Measurements from ENCODE around the gene SAMD4A.
A peak's percentile ranks its signal among the peaks of the same experiment; 100 is the strongest.

SAMD4A gene

GRCh38 chr14:54629635-54630360 lies 62.9 kb downstream of the SAMD4A start:
- FAIRE-seq (no peak), DNase-seq (ENCODE audit: low spot score) (no peak)

- FAIRE-seq: peak; percentile 53
- DNase-seq (ENCODE audit: low spot score): no peak
Measured at GRCh38 chr14:54631016-54631415, 64.1 kb downstream of the SAMD4A start.

- DNase-seq (ENCODE audit: low spot score): no peak
Measured at GRCh38 chr14:54632452-54632851, 65.5 kb downstream of the SAMD4A start.

DNA sequence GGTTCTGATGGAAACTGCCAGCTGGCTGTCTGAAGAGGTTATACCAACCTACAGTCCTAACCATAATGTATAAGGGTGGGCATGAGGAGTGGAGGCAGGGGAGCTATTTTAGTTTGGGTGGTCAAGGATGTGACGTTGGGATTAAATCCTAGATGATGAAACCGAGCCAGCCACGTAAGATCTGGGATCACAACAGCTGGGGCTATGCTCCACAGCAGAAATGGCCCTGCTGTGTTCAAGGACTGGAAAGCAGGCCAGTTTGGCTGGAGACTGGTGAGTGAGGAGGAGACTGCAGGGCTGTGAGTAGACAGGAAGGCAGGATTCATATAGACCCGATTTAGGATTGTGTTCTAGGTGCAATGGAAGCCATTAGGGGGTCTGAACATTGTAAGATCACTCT lies 66.1 kb downstream of the SAMD4A start:
- no peak for DNase-seq (ENCODE audit: low spot score)
- peak; percentile 87 for FAIRE-seq

More at GRCh38 chr14:54632452-54632851, 65.5 kb downstream of the SAMD4A start:
- no peak for FAIRE-seq

DNA sequence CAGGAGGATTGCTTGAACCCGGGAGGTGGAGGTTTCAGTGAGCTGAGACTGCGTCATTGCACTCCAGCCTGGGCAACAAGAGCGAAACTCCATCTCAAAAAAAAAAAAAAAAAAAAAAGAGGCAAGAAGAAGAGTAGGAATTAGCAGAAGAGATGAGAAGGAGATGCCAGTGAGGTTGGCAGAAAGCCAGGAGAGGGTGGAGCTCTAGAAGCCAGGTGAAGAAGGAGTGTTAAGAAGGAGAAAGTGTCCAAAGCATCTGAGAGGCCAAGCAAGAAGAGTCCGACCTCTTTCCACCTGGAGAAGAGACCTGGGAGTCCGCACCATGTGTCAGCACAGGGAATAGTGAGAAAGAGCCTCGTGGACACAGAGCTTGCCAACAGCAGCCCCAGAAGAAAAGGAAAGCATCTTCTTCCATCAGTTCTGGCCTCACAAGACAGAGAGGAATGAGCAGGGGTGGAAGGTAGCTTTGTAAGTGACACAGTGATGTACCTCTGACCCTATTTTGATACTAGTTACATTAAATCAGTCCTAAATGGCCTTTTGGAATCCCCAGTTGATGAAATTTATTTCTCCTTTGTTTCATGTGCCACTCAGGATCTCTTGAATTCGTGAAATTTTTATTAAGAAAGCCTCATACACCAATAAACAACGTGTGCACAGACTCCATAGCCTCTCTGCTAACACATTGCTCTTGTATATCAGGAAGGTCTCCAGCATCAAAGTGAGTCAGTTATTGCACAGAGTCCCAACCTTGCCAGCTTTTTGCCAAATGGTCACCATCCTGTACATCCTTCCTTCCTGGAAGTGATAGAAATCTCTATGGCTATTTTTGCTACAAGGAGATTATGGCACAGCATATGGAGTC lies 70.6 kb downstream of the SAMD4A start:
- FAIRE-seq (peak; percentile 27), DNase-seq (ENCODE audit: low spot score) (no peak)

DNA sequence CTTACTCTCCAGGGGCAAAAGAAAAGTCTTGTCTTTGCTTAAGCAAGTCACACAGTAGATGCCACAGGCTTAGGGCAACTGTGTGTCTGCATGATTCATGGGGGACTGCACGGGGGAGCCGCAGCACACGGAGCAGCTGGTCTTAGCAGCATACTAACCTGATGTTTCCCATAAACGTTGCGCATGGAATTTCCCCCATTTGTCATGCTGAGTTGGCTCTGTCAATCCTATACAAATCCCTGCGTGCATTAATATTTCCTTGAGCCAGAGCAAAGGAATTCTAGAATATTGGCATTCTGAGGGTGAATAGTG lies 71.2 kb downstream of the SAMD4A start:
- no peak for DNase-seq (ENCODE audit: low spot score)

GRCh38 chr14:54639611-54640010 lies 72.7 kb downstream of the SAMD4A start:
- peak; percentile 88 for FAIRE-seq
- no peak for DNase-seq (ENCODE audit: low spot score)

More for the DNA sequence above, 71.2 kb downstream of the SAMD4A start:
- FAIRE-seq: peak; percentile 70

DNA sequence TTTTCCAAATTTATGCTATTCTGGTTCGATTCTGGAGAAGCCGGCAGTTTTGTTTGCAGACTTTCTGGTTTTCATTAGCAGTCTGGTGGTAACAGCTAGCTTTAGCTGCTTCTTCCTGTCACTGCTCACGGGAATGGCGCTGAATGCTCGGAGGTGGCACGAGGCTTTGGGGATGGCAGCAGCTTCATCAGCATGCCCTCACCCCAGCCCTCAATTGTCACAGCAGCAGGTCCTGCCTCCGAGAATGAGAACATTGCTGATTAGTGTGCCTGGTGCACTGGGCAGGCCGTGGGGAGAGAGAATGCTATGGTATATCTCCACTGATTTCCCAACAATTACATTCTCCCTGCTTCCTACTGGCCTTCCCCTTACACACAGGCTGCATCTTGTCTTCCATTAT lies 73.6 kb downstream of the SAMD4A start:
- FAIRE-seq (peak; percentile 66), DNase-seq (ENCODE audit: low spot score) (no peak)

GRCh38 chr14:54642121-54642520 lies 75.2 kb downstream of the SAMD4A start:
- DNase-seq (ENCODE audit: low spot score) (no peak), FAIRE-seq (no peak)

DNA sequence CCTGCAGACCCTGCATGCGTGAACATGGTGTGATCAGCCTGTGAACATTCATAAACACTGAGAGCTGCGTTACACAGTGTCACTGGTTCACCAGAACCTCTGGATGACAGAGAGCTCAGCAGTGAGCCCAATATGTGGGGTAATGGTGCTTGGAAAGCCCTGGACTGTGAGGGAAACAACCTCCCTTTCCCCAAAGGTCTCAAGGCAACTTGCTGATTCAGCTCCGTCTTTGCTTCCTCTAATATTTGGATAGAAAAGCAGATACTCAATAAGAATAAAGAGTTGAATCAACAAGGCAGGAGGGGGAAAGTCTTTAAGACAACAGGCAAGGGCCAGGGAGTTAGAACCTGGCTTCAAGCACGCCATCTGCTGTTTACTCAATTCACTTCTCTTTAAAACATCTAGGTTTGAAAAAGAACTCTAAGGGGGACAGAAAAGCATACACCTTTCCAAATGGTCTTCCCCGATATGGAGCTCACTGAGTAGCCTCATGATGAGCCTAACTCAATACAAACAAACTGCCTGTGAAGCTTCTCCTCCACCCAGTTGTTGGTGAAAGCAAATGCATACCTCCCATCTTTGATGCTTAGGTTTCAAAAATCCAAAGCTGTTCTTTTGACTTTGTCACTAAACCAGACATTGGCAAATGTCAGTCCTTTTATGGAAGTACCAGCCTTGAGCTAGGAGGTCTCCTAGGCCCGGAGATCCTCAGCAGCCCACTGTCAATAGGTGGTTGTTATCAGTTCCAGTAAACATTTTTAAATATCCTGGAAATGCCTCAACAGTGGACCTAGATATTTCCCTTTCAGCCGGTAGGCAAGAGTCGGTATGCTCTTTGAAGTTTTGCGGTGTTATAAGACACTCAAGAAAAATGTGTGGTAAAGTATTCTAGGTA lies 76.1 kb downstream of the SAMD4A start:
- DNase-seq (ENCODE audit: low spot score) (peak; percentile 55), FAIRE-seq (peak; percentile 27)

DNA sequence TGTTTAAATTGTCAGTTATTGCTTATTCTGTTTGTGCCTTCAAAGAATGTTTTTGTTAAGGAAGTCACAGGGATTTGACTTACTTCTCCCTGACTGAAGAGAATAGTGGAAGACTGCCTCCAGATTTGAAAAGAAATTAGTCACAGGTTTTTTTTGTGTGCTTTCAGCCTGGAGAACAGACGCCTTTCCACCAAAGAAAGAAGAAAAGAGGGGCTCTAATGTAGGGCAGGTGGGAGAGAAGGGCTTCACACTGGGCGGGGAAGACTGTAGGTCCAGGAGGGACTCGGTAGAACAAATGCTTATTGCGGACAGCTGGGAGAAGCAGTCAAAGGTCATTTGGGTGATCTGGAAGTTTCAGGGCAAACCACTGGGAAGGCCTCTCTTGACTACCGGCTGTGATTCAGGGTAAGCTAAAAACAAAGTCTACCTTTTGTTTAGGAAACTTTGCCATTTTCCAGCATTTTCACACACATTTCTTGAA lies 76.8 kb downstream of the SAMD4A start:
- DNase-seq (ENCODE audit: low spot score) (no peak), FAIRE-seq (no peak)

DNA sequence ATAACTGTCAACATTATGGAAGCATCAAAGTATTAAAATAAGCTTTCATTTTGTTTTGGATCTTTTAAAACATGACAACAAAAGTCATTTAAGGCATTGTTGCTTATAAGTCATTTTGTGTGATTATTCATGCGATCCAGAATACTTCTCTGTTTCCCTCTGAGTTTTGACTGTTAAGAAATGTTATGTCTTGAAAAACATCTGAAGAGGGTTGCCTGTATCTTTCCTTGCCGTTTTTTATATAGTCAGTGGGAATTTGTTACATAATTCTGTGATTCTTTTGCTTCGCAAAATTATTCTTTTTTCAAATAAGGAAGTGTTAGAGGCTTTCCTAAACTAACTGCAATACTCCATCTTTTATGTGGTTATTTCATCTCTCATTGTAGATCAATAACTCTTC lies 78.7 kb downstream of the SAMD4A start:
- no peak for FAIRE-seq
- DNase-seq (ENCODE audit: low spot score): no peak

- FAIRE-seq (no peak), DNase-seq (ENCODE audit: low spot score) (no peak)
Measured at GRCh38 chr14:54646626-54647025, 79.7 kb downstream of the SAMD4A start.

DNA sequence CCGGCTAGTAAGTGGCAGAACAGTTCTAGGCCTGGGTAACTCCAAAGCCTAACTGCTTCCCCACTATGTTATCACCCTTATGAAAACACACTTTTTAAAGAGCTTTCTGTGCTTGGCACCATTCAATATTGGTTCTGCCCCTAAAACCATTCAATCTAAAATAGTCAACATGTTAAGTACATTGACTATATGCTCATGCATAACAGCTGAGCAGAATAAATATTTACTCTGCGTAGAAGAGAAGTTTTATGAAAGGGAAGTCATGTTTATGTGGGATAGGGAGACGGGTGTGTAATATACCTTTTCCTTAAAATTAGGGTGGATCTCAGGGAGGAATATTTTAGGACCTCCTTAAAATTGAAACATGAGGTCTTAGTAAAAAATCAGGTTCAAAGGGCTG lies 80.5 kb downstream of the SAMD4A start:
- FAIRE-seq (no peak), DNase-seq (ENCODE audit: low spot score) (no peak)

DNA sequence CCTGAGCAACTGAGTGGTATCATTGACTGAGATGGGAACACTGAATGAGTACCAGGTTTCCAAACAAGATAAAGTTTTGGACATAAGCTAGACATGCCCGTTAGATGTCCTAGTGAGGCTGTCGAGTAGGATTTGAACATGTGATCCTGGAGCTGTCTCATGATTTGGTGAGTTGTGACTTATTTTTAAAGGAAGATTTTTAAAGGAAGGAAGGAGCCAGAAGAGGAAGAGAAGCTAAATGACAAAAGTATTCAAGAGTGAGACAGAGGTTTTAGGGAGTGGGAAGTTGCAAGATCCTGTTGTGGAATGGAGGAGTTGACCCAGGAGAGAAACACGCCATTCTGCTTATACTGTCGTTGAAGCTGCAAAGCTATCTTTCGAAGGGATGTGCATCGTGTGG lies 82.1 kb downstream of the SAMD4A start:
- no peak for DNase-seq (ENCODE audit: low spot score)
- FAIRE-seq: peak; percentile 53

DNA sequence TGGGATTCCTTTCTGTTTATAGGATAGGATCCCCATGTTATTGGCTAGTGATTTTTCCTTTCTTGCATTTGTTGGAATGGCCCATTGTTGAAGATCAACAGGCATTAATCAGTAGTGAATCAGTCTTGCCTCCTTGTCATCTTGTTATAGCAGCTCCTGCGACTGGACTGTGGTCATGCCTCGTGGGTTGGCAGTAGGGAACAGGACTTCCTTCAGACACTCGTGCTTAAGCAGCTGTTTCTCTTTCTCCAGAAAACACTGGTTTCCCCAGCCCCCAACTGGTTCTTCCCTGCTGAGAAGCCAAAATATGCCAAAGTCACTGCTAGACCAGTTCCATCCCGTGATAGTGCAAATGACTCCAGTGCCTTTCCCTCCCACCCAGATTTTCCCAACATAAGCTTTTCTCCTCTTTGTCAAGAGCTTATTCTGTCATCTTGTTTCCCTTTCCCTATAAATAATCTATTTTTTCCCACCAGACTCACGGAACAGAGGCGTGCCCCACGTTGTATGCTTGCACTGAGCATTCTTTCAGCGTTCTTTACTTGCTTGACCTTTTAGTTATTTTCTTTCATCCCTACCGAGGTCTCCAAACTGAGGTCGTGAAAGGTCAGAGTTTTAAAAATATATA lies 83.5 kb downstream of the SAMD4A start:
- peak; percentile 64 for DNase-seq (ENCODE audit: low spot score)
- FAIRE-seq: peak; percentile 90

- FAIRE-seq: no peak
- no peak for DNase-seq (ENCODE audit: low spot score)
Measured at GRCh38 chr14:54650959-54651351, 84.0 kb downstream of the SAMD4A start.

DNA sequence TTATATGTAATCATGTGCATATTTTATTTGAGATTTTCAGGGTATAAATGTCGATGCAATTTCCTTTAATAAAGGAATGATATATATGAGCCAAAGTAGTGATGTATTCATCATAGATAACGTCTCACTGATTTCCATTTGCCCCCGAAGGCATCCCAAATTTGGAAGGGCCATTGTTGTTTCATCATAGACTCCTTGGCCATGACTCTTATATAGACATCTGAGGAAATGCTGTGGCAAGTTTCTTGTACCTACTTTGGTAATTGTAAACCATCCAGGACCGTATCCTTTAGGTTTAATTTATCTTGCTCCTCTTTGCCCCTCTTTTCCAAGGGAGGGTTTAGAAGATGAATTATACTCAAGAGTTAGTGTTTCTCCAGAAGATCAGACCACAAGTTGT lies 84.7 kb downstream of the SAMD4A start:
- FAIRE-seq: no peak
- no peak for DNase-seq (ENCODE audit: low spot score)

DNA sequence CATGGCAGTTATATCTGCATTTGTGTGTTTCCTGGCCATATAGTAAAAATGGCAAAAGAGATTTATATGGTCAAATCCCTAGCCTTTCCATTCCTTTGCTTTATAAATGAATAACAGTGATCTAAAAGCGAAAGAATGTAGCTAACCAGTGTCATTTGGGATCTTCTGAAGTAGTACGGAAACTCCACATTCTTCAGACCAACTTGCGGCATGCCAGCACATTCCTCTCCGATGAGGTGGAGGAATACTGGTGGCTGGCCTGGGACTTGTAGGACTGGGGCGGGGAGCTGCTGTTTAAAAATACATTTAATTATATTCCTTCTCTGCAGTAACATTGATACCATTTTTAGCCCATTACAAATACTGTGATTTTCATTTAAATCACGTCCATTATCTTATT lies 85.3 kb downstream of the SAMD4A start:
- FAIRE-seq (peak; percentile 73), DNase-seq (ENCODE audit: low spot score) (peak; percentile 96)

DNA sequence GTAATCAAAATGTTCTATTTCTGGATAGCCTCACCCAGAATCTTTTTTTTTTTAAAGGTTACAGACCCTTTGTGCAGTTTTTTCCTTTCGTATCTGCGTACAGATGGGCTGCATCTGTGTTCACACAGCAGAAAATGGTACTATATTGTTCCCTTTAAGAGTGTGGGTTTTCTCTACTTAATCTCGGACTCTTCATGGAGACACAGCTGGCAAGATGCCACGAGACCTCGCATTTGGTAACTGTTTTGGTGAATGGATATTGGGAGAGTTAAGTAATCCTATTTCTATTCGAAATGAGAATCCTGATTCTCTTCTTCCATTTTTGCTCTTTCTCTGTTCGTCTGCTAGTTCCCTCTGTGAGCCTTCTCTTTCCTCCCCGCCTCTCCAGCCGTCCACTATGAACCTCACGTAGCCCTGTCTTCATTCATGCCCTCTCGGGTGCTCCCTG lies 85.7 kb downstream of the SAMD4A start:
- FAIRE-seq (no peak), DNase-seq (ENCODE audit: low spot score) (no peak)

All from urothelium cell line (cell line).